Endothelial cell of umbilical vein (primary cell): ENCODE data around the gene UBAP1. TPM values are rescaled to one million over a fixed set of nuclear protein-coding genes. Genes with fewer than 3 reads are reported as not detected.

ENCODE experiments used
- BruUV-seq: library from RNA; stranded (reverse); fragments of 400-500 nt; replicated peaks from 2 replicates; lab custom pipeline; 2021; lab: Mats Ljungman, UMichigan
- CTCF ChIA-PET: fragments of 300-600, 350-600 bp; sonication (Branson Sonifier 250); formaldehyde crosslinking; loops from one replicate; lab custom pipeline; 2021; ENCODE audit warnings: antibody characterized with exemption, inconsistent platforms; lab: Charles Lee
- POLR2A ChIA-PET: fragments of 300-600, 350-600 bp; sonication (Branson Sonifier 250); formaldehyde crosslinking; loops from one replicate; lab custom pipeline; 2021; ENCODE audit warnings: antibody characterized with exemption, inconsistent platforms; lab: Charles Lee
- DNase-seq: peaks from one replicate; pipeline ENCODE4 v3.0.0-alpha.2; 2011; ENCODE audit warnings: low read depth, low spot score
- FAIRE-seq: peaks from 2 replicates; lab custom pipeline; 2011; peaks lifted over from hg19 to GRCh38; lab: Jason Lieb, UNC
- H2AFZ ChIP-seq: 2 replicates; pipeline ENCODE4 v1.6.0; 2012; ENCODE audit warnings: low read depth, low read length, control low read depth, inconsistent platforms
- H3K27ac ChIP-seq: 2 replicates; pipeline ENCODE4 v1.5.1; 2011; ENCODE audit warnings: low read depth, mild to moderate bottlenecking, control low read depth, low read length, moderate library complexity; ENCODE audit not compliant: insufficient read depth
- H3K27me3 ChIP-seq, 2 experiments: 2 replicates each; pipeline versions ENCODE4 v1.6.0 to v1.6.1; 2011; ENCODE audit warnings: low read length in 2 of 2, mixed read lengths in 1 of 2; ENCODE audit not compliant: control insufficient read depth in 2 of 2, insufficient read depth in 2 of 2
- H3K36me3 ChIP-seq, 2 experiments: 2 replicates in 1 of 2; 3 replicates in 1 of 2; pipeline ENCODE4 v1.5.1; 2011; ENCODE audit warnings: low read length in 2 of 2, mild to moderate bottlenecking in 1 of 2, moderate library complexity in 1 of 2; ENCODE audit not compliant: control insufficient read depth in 2 of 2, insufficient read depth in 2 of 2; ENCODE audit errors: extremely low read depth in 1 of 2
- H3K4me1 ChIP-seq: 3 replicates; pipeline ENCODE4 v1.5.1; 2011; ENCODE audit warnings: mild to moderate bottlenecking, low read length; ENCODE audit not compliant: control insufficient read depth, insufficient read depth; ENCODE audit errors: extremely low read depth
- H3K4me2 ChIP-seq: 2 replicates; pipeline ENCODE4 v1.6.1; 2011; ENCODE audit warnings: low read length, control low read depth, mixed read lengths; ENCODE audit not compliant: insufficient read depth
- H3K4me3 ChIP-seq, 3 experiments: fragments of 200-600 bp in 1 of 3; sonication (generic), shearing (Covaris generic) in 1 of 3; replicated peaks in 1 of 3; 2 replicates each; pipeline ENCODE4 v1.5.1; 2011 to 2016; ENCODE audit warnings: control low read depth in 3 of 3, low read length in 3 of 3, mild to moderate bottlenecking in 2 of 3, inconsistent platforms in 1 of 3, low read depth in 1 of 3, moderate library complexity in 1 of 3; ENCODE audit not compliant: insufficient read depth in 1 of 3
- H3K79me2 ChIP-seq: 2 replicates; pipeline ENCODE4 v1.6.0; 2012; ENCODE audit warnings: low read length, inconsistent platforms; ENCODE audit not compliant: control insufficient read depth, insufficient read depth
- H3K9ac ChIP-seq: replicated peaks from 2 replicates; pipeline ENCODE3; 2011; ENCODE audit warnings: low read length, control low read depth; ENCODE audit not compliant: insufficient read depth; ENCODE audit errors: extremely low read depth
- H3K9me1 ChIP-seq: replicated peaks from 3 replicates; pipeline ENCODE4 v1.6.0; 2011; ENCODE audit warnings: mild to moderate bottlenecking, low read length; ENCODE audit not compliant: control insufficient read depth, insufficient read depth; ENCODE audit errors: extremely low read depth
- H3K9me3 ChIP-seq: replicated peaks from 2 replicates; pipeline ENCODE4 v1.5.1; 2012; ENCODE audit warnings: low read length, inconsistent platforms; ENCODE audit not compliant: control insufficient read depth, insufficient read depth
- H4K20me1 ChIP-seq: replicated peaks from 2 replicates; pipeline ENCODE3; 2011; ENCODE audit warnings: mild to moderate bottlenecking, low read length; ENCODE audit not compliant: control insufficient read depth, insufficient read depth; ENCODE audit errors: extremely low read depth
- CTCF ChIP-seq, 2 donors: IDR thresholded peaks; 1 replicate in 1 of 2; 2 replicates in 1 of 2; pipeline ENCODE4 v1.5.1; 2011; ENCODE audit warnings: low read length in 2 of 2, mild to moderate bottlenecking in 2 of 2, moderate library complexity in 2 of 2, control low read depth in 1 of 2, inconsistent platforms in 1 of 2, low read depth in 1 of 2; ENCODE audit not compliant: insufficient read depth in 1 of 2; ENCODE audit errors: extremely low read depth in 1 of 2
- EZH2 ChIP-seq: IDR thresholded peaks from 2 replicates; pipeline ENCODE4 v1.6.1; 2012; ENCODE audit warnings: borderline replicate concordance, low read depth, mild to moderate bottlenecking, moderate library complexity, low read length, inconsistent platforms; ENCODE audit not compliant: severe bottlenecking
- FOS ChIP-seq: IDR thresholded peaks from 2 replicates; pipeline ENCODE4 v1.6.1; 2011; ENCODE audit warnings: mild to moderate bottlenecking, low read length, moderate library complexity, borderline replicate concordance; ENCODE audit not compliant: insufficient read depth
- GATA2 ChIP-seq: IDR thresholded peaks from 2 replicates; pipeline ENCODE4 v1.7.0; 2011; ENCODE audit warnings: low read depth, mild to moderate bottlenecking, moderate library complexity, mixed read lengths, low read length; ENCODE audit not compliant: insufficient read length, insufficient read depth
- JUN ChIP-seq: IDR thresholded peaks from 2 replicates; pipeline ENCODE4 v1.6.1; 2011; ENCODE audit warnings: borderline replicate concordance, low read depth; ENCODE audit not compliant: insufficient read length, insufficient read depth
- MAX ChIP-seq: IDR thresholded peaks from 2 replicates; pipeline ENCODE4 v1.6.1; 2011; ENCODE audit not compliant: insufficient read depth, insufficient read length
- MYC ChIP-seq: IDR thresholded peaks from one replicate; pipeline ENCODE4 v1.6.1; 2011; ENCODE audit warnings: mild to moderate bottlenecking, low read depth, low read length
- POLR2A ChIP-seq: IDR thresholded peaks from 2 replicates; pipeline ENCODE4 v1.6.1; 2012; ENCODE audit warnings: low read depth, mild to moderate bottlenecking, control low read depth, low read length
- POLR2AphosphoS5 ChIP-seq: IDR thresholded peaks from 2 replicates; pipeline ENCODE4 v1.6.1; 2012; ENCODE audit warnings: low read depth, mild to moderate bottlenecking, control low read depth, low read length, moderate library complexity; ENCODE audit not compliant: insufficient read depth
- dilution Hi-C: fragments of 300-500 bp; cut with MboI; formaldehyde crosslinking; loops from one replicate; pipeline ENCODE4 v1.15.0; 2019; ENCODE audit warnings: low sequenced_read_pairs; ENCODE audit not compliant: extremely low pct_ligation_motif_present
- intact Hi-C: fragments of 100-400 bp; cut with micrococcal nuclease; formaldehyde crosslinking; loops from one replicate; pipeline ENCODE4 v1.10.0; 2022
- polyA plus RNA-seq, 4 experiments: library from polyadenylated mRNA; depleted of rRNA in 3 of 4; stranded (reverse) in 3 of 4; unstranded in 1 of 4; fragments of >200 nt; gene quantifications; 2 replicates each; pipeline versions ENCODE4 v1.2.1 to v1.2.3, GENCODE V29; 2011 to 2012; ENCODE audit warnings: missing spikeins in 1 of 4
- total RNA-seq: library from RNA; stranded (reverse); gene quantifications from 2 replicates; pipeline ENCODE4 v1.2.3, GENCODE V29; 2021

UBAP1 gene
- total and polyA plus RNA-seq, 2 donors (not counting 3 experiments of a cell fraction or from before 2014, with no cell fraction given), result 38.8 TPM

GRCh38 chr9:34203275-34203991 lies 24.6 kb downstream of the UBAP1 start:
- DNase-seq, result no peak
- BruUV-seq, result no TSS peak
- H3K36me3 ChIP-seq, result peaks cover 0 to 4% of the 10 kb centered on the region in 2 experiments
- TF ChIP-seq POLR2AphosphoS5 (no peak), FOS (no peak), CTCF (IDR thresholded peaks at IDR 0.05; ENCODE audit: extremely low read depth in 1 of 2, insufficient read depth in 1 of 2, low read depth in 1 of 2, low read length in 2 of 2) (no peak), GATA2 (no peak), MYC (no peak), POLR2A (no peak), JUN (no peak), MAX (no peak), EZH2 (no peak)
- peaks cover 78% of the 10 kb centered on the region for H3K79me2 ChIP-seq
- H3K9me1 ChIP-seq, result no peaks in the 10 kb centered on the region
- CTCF ChIA-PET, result interaction anchor here (1.4 kb wide), 1 partner anchor 12 kb away, joined by 4 read pairs; no protein-coding TSS in a partner anchor
- FAIRE-seq, result peak; percentile 38
- peaks cover 7% of the 10 kb centered on the region for H4K20me1 ChIP-seq
- H3K27me3 ChIP-seq, result no peaks in the 10 kb centered on the region
- no peak overlapping the region for H2AFZ ChIP-seq
- intact Hi-C loops (no loop called here), dilution Hi-C loops (no loop called here)
- no peaks in the 10 kb centered on the region for H3K4me1 ChIP-seq
- H3K4me3 ChIP-seq, result no peak overlapping the region
- H3K9me3 ChIP-seq, result no peaks in the 10 kb centered on the region
- POLR2A ChIA-PET, result no interaction called here
- no peak overlapping the region for H3K9ac ChIP-seq
- no peak overlapping the region for H3K27ac ChIP-seq
- no peak overlapping the region for H3K4me2 ChIP-seq
